Loucy (cell line): ENCODE data around the gene FTO.

Source experiments
- CTCF ChIP-seq: fragments of 200-600 bp; sonication (generic); conservative IDR thresholded peaks from 2 replicates; pipeline ENCODE4 v1.5.1; 2014; ENCODE audit warnings: mild to moderate bottlenecking, antibody characterized with exemption, low read length
- EZH2phosphoT487 ChIP-seq: fragments of 200-600 bp; IDR thresholded peaks from 2 replicates; pipeline ENCODE4 v1.6.1; 2018; ENCODE audit warnings: antibody characterized with exemption, mild to moderate bottlenecking, moderate library complexity, borderline replicate concordance

GRCh38 chr16:53768167-53768566 lies 64.2 kb downstream of the FTO start:
- TF ChIP-seq CTCF, result no peak
- TF ChIP-seq EZH2phosphoT487, result no peak
